Dendritic cell treated with granulocyte-macrophage colony-stimulating factor and Interleukin-4, amounts not matched to agents 40 ng/mL and 50 ng/mL, for 4 days (primary cell): ENCODE measurements around the gene NUCKS1.

Experiments
- H3K27ac Mint-ChIP-seq: one replicate; pipeline ENCODE4 v1.8.0; 2022; ENCODE audit warnings: mild to moderate bottlenecking, mixed read lengths
- H3K27me3 Mint-ChIP-seq: one replicate; pipeline ENCODE4 v1.8.0; 2022; ENCODE audit warnings: mild to moderate bottlenecking, mixed read lengths
- H3K36me3 Mint-ChIP-seq: one replicate; pipeline ENCODE4 v1.8.0; 2022; ENCODE audit warnings: low read depth, mixed read lengths
- H3K4me1 Mint-ChIP-seq: one replicate; pipeline ENCODE4 v1.8.0; 2022; ENCODE audit warnings: low read depth, mixed read lengths
- H3K4me3 Mint-ChIP-seq: one replicate; pipeline ENCODE4 v1.8.0; 2022; ENCODE audit warnings: mild to moderate bottlenecking, moderate library complexity, mixed read lengths
- H3K9me3 Mint-ChIP-seq: one replicate; pipeline ENCODE4 v1.8.0; 2022; ENCODE audit warnings: mixed read lengths
- intact Hi-C: fragments of 100-400 bp; cut with micrococcal nuclease; formaldehyde crosslinking; loops from one replicate; pipeline ENCODE4 v1.15.0; 2022

The NUCKS1 gene

GRCh38 chr1:205750138-205751035 is at the start of gene NUCKS1:
TSS of gene NUCKS1 (minus strand) at chr1:205750182. CDS start at chr1:205749973, 209 bp downstream.
- no peaks in the 10 kb centered on the region for H3K27me3 Mint-ChIP-seq
- peak within 1 kb of the TSS; percentile 94 for H3K4me3 Mint-ChIP-seq
- intact Hi-C loops: no loop called here
- H3K27ac Mint-ChIP-seq: peak within 1 kb of the TSS; percentile 100
- H3K36me3 Mint-ChIP-seq: peaks cover 26% of the 10 kb centered on the region
- H3K9me3 Mint-ChIP-seq: no peaks in the 10 kb centered on the region
- peaks cover 12% of the 10 kb centered on the region for H3K4me1 Mint-ChIP-seq

GRCh38 chr1:205798577-205798976 is 48.6 kb upstream of the NUCKS1 start:
- Mint-ChIP-seq H3K4me3 (no peak overlapping the region), H3K27ac (no peak overlapping the region), H3K27me3 (no peaks in the 10 kb centered on the region), H3K36me3 (no peaks in the 10 kb centered on the region), H3K4me1 (peaks cover 6% of the 10 kb centered on the region), H3K9me3 (no peaks in the 10 kb centered on the region)
- intact Hi-C loops: no loop called here

GRCh38 chr1:205797168-205797567 is 47.2 kb upstream of the NUCKS1 start:
- Mint-ChIP-seq H3K27me3 (no peaks in the 10 kb centered on the region), H3K36me3 (no peaks in the 10 kb centered on the region), H3K4me3 (no peak overlapping the region), H3K27ac (no peak overlapping the region), H3K4me1 (peaks cover 10% of the 10 kb centered on the region), H3K9me3 (no peaks in the 10 kb centered on the region)
- intact Hi-C loops: no loop called here

GRCh38 chr1:205794011-205794730 is 44.2 kb upstream of the NUCKS1 start:
- Mint-ChIP-seq H3K27ac (no peak overlapping the region), H3K4me1 (peaks cover 20% of the 10 kb centered on the region), H3K27me3 (no peaks in the 10 kb centered on the region), H3K9me3 (no peaks in the 10 kb centered on the region), H3K4me3 (no peak overlapping the region), H3K36me3 (no peaks in the 10 kb centered on the region)
- intact Hi-C loops: loop anchor here (5.0 kb wide), 1 partner anchor 313 kb away; no protein-coding TSS in a partner anchor

- intact Hi-C loops: loop anchor here (5.0 kb wide), 1 partner anchor 314 kb away; no protein-coding TSS in a partner anchor
- no peaks in the 10 kb centered on the region for H3K36me3 Mint-ChIP-seq
- H3K27ac Mint-ChIP-seq: no peak overlapping the region
- peaks cover 20% of the 10 kb centered on the region for H3K4me1 Mint-ChIP-seq
- H3K9me3 Mint-ChIP-seq: no peaks in the 10 kb centered on the region
- no peaks in the 10 kb centered on the region for H3K27me3 Mint-ChIP-seq
- no peak overlapping the region for H3K4me3 Mint-ChIP-seq
Observed at GRCh38 chr1:205792961-205793673, 43.1 kb upstream of the NUCKS1 start.

GRCh38 chr1:205792481-205792881 is 42.5 kb upstream of the NUCKS1 start:
- Mint-ChIP-seq H3K4me1 (peaks cover 23% of the 10 kb centered on the region), H3K9me3 (no peaks in the 10 kb centered on the region), H3K4me3 (no peak overlapping the region), H3K27me3 (no peaks in the 10 kb centered on the region), H3K27ac (no peak overlapping the region), H3K36me3 (no peaks in the 10 kb centered on the region)
- intact Hi-C loops: loop anchor here (5.0 kb wide), 1 partner anchor 315 kb away; no protein-coding TSS in a partner anchor

- intact Hi-C loops: loop anchor here (1.0 to 5.0 kb wide), 3 partner anchors 115 to 316 kb away; no protein-coding TSS in a partner anchor
- H3K36me3 Mint-ChIP-seq: no peaks in the 10 kb centered on the region
- H3K27me3 Mint-ChIP-seq: no peaks in the 10 kb centered on the region
- H3K4me1 Mint-ChIP-seq: peaks cover 27% of the 10 kb centered on the region
- no peak overlapping the region for H3K4me3 Mint-ChIP-seq
- no peaks in the 10 kb centered on the region for H3K9me3 Mint-ChIP-seq
- H3K27ac Mint-ChIP-seq: no peak overlapping the region
Observed at GRCh38 chr1:205791568-205792180, 41.7 kb upstream of the NUCKS1 start.

GRCh38 chr1:205787287-205787916 is 37.4 kb upstream of the NUCKS1 start:
- Mint-ChIP-seq H3K27me3 (no peaks in the 10 kb centered on the region), H3K36me3 (no peaks in the 10 kb centered on the region), H3K27ac (no peak overlapping the region), H3K4me1 (peaks cover 17% of the 10 kb centered on the region), H3K9me3 (no peaks in the 10 kb centered on the region), H3K4me3 (no peak overlapping the region)
- intact Hi-C loops: loop anchor here (5.0 kb wide), 1 partner anchor 330 kb away; the partner anchor contains the start of gene AVPR1B

GRCh38 chr1:205786601-205787000 is 36.6 kb upstream of the NUCKS1 start:
- peaks cover 13% of the 10 kb centered on the region for H3K4me1 Mint-ChIP-seq
- no peaks in the 10 kb centered on the region for H3K36me3 Mint-ChIP-seq
- H3K27ac Mint-ChIP-seq: no peak overlapping the region
- H3K27me3 Mint-ChIP-seq: no peaks in the 10 kb centered on the region
- H3K9me3 Mint-ChIP-seq: no peaks in the 10 kb centered on the region
- no peak overlapping the region for H3K4me3 Mint-ChIP-seq
- intact Hi-C loops: loop anchor here (5.0 kb wide), 1 partner anchor 331 kb away; the partner anchor contains the start of gene AVPR1B

- no peak overlapping the region for H3K4me3 Mint-ChIP-seq
- H3K9me3 Mint-ChIP-seq: no peaks in the 10 kb centered on the region
- H3K27me3 Mint-ChIP-seq: no peaks in the 10 kb centered on the region
- H3K4me1 Mint-ChIP-seq: peaks cover 12% of the 10 kb centered on the region
- no peaks in the 10 kb centered on the region for H3K36me3 Mint-ChIP-seq
- no peak overlapping the region for H3K27ac Mint-ChIP-seq
- intact Hi-C loops: loop anchor here (5.0 kb wide), 1 partner anchor 332 kb away; the partner anchor contains the start of gene AVPR1B
Observed at GRCh38 chr1:205785446-205785845, 35.5 kb upstream of the NUCKS1 start.

- no peak overlapping the region for H3K4me3 Mint-ChIP-seq
- intact Hi-C loops: no loop called here
- no peaks in the 10 kb centered on the region for H3K9me3 Mint-ChIP-seq
- no peak overlapping the region for H3K27ac Mint-ChIP-seq
- no peaks in the 10 kb centered on the region for H3K36me3 Mint-ChIP-seq
- no peaks in the 10 kb centered on the region for H3K27me3 Mint-ChIP-seq
- peaks cover 9% of the 10 kb centered on the region for H3K4me1 Mint-ChIP-seq
Observed at GRCh38 chr1:205783904-205784303, 33.9 kb upstream of the NUCKS1 start.

GRCh38 chr1:205783433-205783795 is 33.4 kb upstream of the NUCKS1 start:
- intact Hi-C loops: no loop called here
- H3K27ac Mint-ChIP-seq: no peak overlapping the region
- no peaks in the 10 kb centered on the region for H3K27me3 Mint-ChIP-seq
- no peak overlapping the region for H3K4me3 Mint-ChIP-seq
- H3K36me3 Mint-ChIP-seq: no peaks in the 10 kb centered on the region
- peaks cover 14% of the 10 kb centered on the region for H3K4me1 Mint-ChIP-seq
- no peaks in the 10 kb centered on the region for H3K9me3 Mint-ChIP-seq
